Fibroblast of skin of back (primary cell): ENCODE measurements around the gene RAB15.
"Not testable (repeated sequence)": the region's sequence is repeated elsewhere in the genome, so short reads cannot be mapped to it uniquely, and the experiment has no call there.

Experiments used
- DNase-seq: peaks from one replicate; pipeline ENCODE4 v3.0.0-alpha.2; 2013

The RAB15 gene

DNA sequence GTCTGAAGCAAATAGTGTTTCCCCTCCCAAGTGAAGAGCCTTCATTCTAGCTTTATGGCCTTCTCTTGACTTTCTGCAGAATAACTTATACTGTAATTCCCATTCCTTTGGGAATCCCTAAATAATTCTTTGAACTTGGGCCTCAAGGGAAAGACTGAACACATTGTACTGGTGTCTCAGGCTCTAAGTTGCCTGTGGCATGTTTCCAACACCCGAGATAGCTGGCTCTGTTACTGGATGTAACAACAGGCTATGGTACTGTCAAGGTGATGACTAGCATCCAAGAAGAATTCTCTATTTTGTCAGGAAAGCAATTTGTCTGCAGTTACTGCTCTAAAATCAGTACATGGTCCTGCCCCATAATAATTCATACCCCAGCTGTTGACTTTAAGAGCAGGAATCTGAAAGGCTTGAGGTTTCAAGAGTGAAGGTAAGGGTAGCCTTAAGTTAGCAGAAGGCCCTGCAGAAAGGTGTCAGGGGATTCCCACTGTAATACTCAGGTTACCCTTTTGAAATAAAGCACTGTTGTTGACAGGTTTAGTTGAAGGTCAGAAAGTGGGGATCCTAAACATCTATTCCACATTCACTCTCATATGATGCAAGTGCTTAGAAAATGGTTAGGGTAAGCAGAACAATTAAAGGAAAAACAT, 34.8 kb downstream of the RAB15 start:
- no peak for DNase-seq

- DNase-seq = no peak
Measured at GRCh38 chr14:64935508-64935907, 36.6 kb downstream of the RAB15 start.

DNA sequence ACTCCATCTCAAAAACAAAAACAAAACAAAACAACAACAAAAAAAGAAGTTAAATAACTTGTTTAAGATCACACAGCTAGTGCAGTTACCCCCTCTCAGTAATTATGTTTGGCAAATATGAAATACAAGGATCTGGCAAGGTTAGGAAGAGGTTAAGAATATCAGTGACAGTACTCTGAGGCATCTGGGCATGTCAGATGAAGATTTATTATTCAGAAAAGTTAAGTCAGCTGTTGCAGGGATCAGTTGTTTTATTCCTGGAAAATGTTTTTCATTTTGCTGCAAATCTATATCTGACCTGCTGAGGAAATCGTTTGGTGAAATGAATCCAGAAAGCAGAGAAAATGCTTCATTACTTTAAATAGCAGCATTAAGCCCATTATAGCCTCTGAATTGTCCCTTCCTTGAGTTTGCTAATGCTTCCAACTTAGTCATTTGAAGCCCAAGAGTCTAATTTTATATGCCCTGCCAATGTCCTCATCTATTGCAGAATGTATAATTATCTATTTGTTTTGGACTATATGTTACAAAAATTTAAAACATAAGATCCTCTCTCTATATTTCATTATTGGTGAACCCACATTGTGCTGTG, 37.7 kb downstream of the RAB15 start:
- no peak for DNase-seq

- no peak for DNase-seq
Measured at GRCh38 chr14:64932231-64932630, 39.9 kb downstream of the RAB15 start.

DNA sequence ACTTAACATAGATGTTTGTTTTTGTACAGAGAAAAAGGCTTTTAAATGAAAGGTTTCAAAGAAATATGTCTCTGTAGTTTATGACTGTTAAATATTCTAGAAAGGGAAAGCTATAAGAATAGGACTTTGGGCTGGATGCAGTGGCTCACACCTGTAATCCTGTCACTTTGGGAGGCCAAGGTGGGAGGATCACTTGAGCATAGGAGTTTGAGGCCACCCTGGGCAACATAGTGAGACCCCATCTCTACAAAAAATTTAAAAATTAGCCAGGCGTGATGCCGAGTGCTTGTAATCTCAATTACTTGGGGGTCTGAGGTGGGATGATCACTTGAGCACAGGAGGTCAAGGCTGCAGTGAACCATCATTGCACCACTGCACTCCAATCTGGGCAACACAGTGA, 41.0 kb downstream of the RAB15 start:
- DNase-seq = no peak

GRCh38 chr14:64930085-64930843, 41.9 kb downstream of the RAB15 start:
- peak; percentile 83 for DNase-seq

DNA sequence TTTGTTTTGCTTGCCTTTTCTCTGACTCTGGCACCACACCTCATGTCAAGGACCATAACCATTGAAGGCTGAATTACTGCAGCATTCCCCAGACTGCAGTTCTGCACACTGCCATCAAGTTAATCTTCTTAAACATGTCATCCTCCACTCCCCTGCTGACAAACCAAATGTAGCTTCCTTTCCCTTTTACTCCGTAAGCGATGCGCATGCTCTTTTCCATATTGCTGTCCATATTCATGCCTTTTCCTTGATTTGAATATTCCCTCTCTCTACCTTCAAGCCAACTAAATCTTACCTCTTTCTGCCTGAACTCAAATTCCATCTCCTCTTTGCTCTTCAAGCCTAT, 43.1 kb downstream of the RAB15 start:
- DNase-seq = no peak

GRCh38 chr14:64928239-64929013, 43.7 kb downstream of the RAB15 start:
- no peak for DNase-seq

GRCh38 chr14:64927031-64927430, 45.1 kb downstream of the RAB15 start:
- DNase-seq = no peak

GRCh38 chr14:64926398-64926995, 45.6 kb downstream of the RAB15 start:
- no peak for DNase-seq

DNA sequence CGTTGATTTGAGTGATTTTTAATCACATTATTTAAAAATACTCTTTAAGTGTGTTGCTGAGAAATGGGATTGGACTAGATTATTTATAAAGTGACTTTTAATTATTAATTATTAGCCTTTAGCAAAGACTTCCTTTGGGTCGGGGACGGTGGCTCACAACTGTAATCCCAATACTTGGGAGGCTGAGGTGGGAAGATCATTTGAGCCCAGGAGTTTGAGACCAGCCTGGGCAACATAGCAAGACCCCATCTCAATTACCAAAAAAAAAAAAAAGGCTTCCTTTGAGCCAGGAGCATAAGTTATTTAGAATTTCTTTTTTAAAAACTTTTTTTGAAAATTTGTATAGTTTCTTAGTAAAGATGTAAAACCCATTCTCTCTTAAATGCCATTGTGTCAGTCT, 49.1 kb downstream of the RAB15 start:
- no peak for DNase-seq

DNA sequence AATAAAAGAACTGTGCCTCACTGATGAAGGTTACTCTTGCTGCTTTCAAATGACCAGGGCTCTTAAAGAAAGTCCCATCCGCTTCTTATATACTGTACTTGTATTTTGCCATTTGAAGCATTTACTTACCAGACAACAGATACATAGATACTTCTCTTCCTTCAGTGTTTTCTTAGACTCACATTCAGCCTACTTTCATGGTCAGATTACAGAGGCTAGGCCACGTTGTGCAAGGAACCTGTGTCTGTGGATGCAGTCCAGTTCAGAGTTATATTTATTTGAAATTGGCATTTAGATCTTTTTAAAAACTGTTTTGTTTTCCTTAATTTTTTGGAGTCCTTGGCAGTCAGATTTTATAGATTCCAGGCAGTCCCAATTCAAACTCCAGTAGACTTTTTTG, 51.7 kb downstream of the RAB15 start:
- no peak for DNase-seq

DNA sequence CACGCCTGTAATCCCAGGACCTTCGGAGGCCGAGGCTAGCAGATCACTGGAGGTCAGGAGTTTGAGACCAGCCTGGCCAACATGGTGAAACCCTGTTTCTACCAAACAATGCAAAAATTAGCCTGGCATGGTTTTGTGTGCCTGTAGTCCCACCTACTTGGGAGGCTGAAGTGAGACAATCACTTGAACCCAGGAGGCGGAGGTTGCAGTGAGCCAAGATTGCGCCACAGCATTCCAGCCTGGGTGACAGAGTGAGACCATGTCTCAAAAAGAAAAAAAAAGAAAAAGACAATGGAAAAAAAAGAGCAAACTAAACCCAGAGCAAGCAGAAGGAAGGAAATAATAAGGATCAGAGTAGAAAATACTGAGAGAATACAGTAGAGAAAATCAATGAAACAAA, 52.5 kb downstream of the RAB15 start:
- no peak for DNase-seq

- no peak for DNase-seq
Measured at GRCh38 chr14:64919215-64919614, 52.9 kb downstream of the RAB15 start.

GRCh38 chr14:64918216-64918615, 53.9 kb downstream of the RAB15 start:
- peak; percentile 26 for DNase-seq

GRCh38 chr14:64915797-64916196, 56.3 kb downstream of the RAB15 start:
- DNase-seq = no peak

GRCh38 chr14:64915029-64915424, 57.1 kb downstream of the RAB15 start:
- DNase-seq = no peak

DNA sequence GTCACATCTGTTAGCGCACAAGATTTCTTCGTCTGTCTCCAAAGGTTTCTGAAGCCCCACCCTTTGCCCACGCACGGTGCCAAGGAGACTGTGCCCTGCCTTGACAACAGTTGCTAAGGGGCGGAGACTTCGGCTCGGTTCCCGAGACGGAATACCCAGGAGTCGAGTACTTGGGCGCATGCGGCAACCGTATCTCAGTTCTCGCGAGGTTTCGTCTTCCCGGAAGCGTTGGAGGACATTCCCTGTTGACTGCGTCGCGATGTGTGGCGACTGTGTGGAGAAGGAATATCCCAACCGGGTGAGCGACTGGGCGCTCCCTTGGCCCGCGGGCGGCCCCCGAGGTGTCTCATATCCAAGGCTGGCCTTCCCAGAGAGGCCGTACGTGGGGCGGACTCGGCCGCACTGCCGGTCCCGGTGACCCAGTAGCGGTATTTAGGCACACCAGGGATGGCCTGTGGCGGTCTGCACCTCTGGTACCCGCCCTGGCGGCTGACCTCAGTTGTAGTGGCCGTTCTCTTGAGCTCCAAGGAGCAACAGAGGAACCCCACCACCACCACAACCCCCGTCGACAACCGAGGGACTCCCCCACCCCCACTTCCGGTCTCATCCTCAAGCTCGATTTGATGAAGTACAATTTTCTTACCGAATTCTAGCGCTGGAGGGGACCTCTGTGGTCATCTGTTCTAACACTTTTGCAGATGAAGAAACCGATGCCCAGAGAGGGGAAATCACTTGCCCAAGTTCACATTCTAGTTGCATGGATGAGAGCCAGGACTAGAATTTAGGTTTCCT, 57.7 kb downstream of the RAB15 start, which contains the start of gene CHURC1:
Gene CHURC1 (plus strand): TSS at position 219 of the 792 bp plus-strand sequence. CDS start 41 bp downstream, at position 260.
- peak; percentile 99 for DNase-seq

- not testable (repeated sequence) for DNase-seq
Measured at GRCh38 chr14:64913477-64913876, 58.7 kb downstream of the RAB15 start.

- peak; percentile 39 for DNase-seq
Measured at GRCh38 chr14:64912261-64912660, 59.9 kb downstream of the RAB15 start.

DNA sequence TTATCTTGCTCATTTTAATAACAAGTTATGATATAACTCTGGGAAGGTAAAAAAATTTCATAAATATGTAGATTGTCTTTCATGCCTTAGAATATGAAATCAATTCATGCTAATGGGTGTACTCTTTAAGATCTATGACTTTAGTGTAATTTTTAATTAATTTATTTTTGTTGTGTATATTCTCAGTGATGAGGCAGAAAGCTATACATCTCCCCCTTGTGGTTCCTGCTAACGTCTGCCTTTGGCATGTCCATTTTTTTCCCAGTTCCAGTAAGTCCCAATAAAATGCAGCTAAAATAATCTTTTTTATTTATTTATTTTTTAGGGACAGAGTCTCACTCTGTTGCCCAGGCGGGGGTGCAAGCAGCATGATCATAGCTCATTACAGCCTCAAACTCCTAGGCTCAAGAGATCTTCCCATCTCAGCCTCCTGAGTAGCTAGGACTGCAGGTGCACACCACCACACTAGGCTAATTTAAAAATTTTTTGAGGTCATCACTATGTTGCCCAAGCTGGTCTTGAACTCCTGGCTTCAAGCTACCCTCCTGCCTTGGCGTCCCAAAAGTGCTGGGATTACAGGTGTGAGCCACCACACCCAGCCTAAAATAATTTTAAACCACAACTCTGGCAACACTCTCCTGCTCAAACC, 61.2 kb downstream of the RAB15 start:
- peak; percentile 48 for DNase-seq
